ENCODE measurements around the gene ZC3H4.

- TF ChIP-seq CTCF (IDR thresholded peaks at IDR 0.05) (no peak), POLR2A (IDR thresholded peaks at IDR 0.05) (no peak)
Observed at GRCh38 chr19:47097396-47098201, 16.0 kb downstream of the ZC3H4 start.
